GM12878 (cell line): Measurements from ENCODE around the gene STX19. TPM values are rescaled to one million over a fixed set of nuclear protein-coding genes. Genes with fewer than 3 reads are reported as not detected.

Source experiments
- ATAC-seq: fragments of 200-7000 bp; cut with Tn5 transposase; 3 replicates; pipeline ENCODE4 v1.9.1; 2020; ENCODE audit warnings: mild to moderate bottlenecking, moderate library complexity
- BruUV-seq: library from RNA; stranded (reverse); fragments of 400-500 nt; replicated peaks from 2 replicates; lab custom pipeline; 2021; lab: Mats Ljungman, UMichigan
- CTCF ChIA-PET: fragments of 300-600 bp; sonication (Branson Sonifier 250); formaldehyde crosslinking; extraction: SDS; loops from one replicate; lab custom pipeline; 2021; ENCODE audit warnings: inconsistent platforms; lab: Yijun Ruan, JAX
- POLR2A ChIA-PET: fragments of 350-600 bp; formaldehyde crosslinking; extraction: SDS; loops from one replicate; lab custom pipeline; 2021; ENCODE audit warnings: inconsistent platforms; lab: Charles Lee
- RAD21 ChIA-PET: fragments of 300-600 bp; sonication (Branson Sonifier 250); formaldehyde crosslinking; loops from one replicate; lab custom pipeline; 2023; ENCODE audit warnings: antibody characterized with exemption; ENCODE audit not compliant: unreplicated experiment; lab: Charles Lee
- SMC1A ChIA-PET: fragments of 300-600 bp; sonication (Branson Sonifier 250); formaldehyde crosslinking; loops from one replicate; lab custom pipeline; 2023; ENCODE audit not compliant: unreplicated experiment, uncharacterized antibody; lab: Charles Lee
- DNase-seq: peaks from one replicate; pipeline ENCODE4 v3.0.0-alpha.2; 2011; ENCODE audit warnings: low read depth, low spot score
- FAIRE-seq: peaks from 3 replicates; lab custom pipeline; 2011; peaks lifted over from hg19 to GRCh38; lab: Jason Lieb, UNC
- H2AFZ ChIP-seq: 2 replicates; pipeline ENCODE4 v1.6.0; 2011; ENCODE audit warnings: low read depth, low read length, control low read depth; ENCODE audit not compliant: control insufficient read depth
- H3K27ac ChIP-seq: 2 replicates; pipeline ENCODE4 v1.5.1; 2011; ENCODE audit warnings: control low read depth; ENCODE audit not compliant: control insufficient read depth, insufficient read depth
- H3K27me3 ChIP-seq, 2 experiments: replicated peaks in 1 of 2; 2 replicates each; pipeline versions ENCODE4 v1.6.0 to v1.6.1; 2011; ENCODE audit warnings: low read length in 1 of 2; ENCODE audit not compliant: control insufficient read depth in 2 of 2, insufficient read depth in 2 of 2
- H3K36me3 ChIP-seq, 2 experiments: 2 replicates each; pipeline ENCODE4 v1.5.1; 2011; ENCODE audit warnings: low read length in 1 of 2; ENCODE audit not compliant: control insufficient read depth in 2 of 2, insufficient read depth in 2 of 2
- H3K4me1 ChIP-seq: 2 replicates; pipeline ENCODE4 v1.6.1; 2011; ENCODE audit warnings: mild to moderate bottlenecking, low read length, moderate library complexity, mixed read lengths; ENCODE audit not compliant: control insufficient read depth, insufficient read depth
- H3K4me2 ChIP-seq: 2 replicates; pipeline ENCODE4 v1.6.0; 2011; ENCODE audit warnings: control low read depth; ENCODE audit not compliant: control insufficient read depth, insufficient read depth
- H3K4me3 ChIP-seq: fragments of 200-600 bp; sonication (generic); 2 replicates; pipeline ENCODE4 v1.5.1; 2016
- H3K79me2 ChIP-seq: 2 replicates; pipeline ENCODE4 v1.6.0; 2011; ENCODE audit warnings: low read length; ENCODE audit not compliant: control insufficient read depth, insufficient read depth
- H3K9ac ChIP-seq: 2 replicates; pipeline ENCODE4 v1.8.0; 2011; ENCODE audit warnings: low read length, control low read depth, mixed read lengths; ENCODE audit not compliant: control insufficient read depth, insufficient read depth
- H3K9me3 ChIP-seq: replicated peaks from 3 replicates; pipeline ENCODE4 v1.5.1; 2011; ENCODE audit warnings: mild to moderate bottlenecking, low read length; ENCODE audit not compliant: control insufficient read depth, insufficient read depth
- H4K20me1 ChIP-seq: 2 replicates; pipeline ENCODE4 v1.6.0; 2011; ENCODE audit not compliant: control insufficient read depth, insufficient read depth
- ATF7 ChIP-seq: fragments of 450-650 bp; IDR thresholded peaks from 2 replicates; pipeline ENCODE4 v1.6.1; 2016; ENCODE audit warnings: low read depth, mild to moderate bottlenecking
- BMI1 ChIP-seq: fragments of 450-650 bp; IDR thresholded peaks from 2 replicates; pipeline ENCODE4 v1.6.1; 2016; ENCODE audit warnings: mild to moderate bottlenecking, moderate library complexity, borderline replicate concordance
- ELK1 ChIP-seq: IDR thresholded peaks from 2 replicates; pipeline ENCODE4 v1.6.1; 2012; ENCODE audit warnings: low read depth, low read length, improper control_type of control experiment
- ETV6 ChIP-seq, 2 experiments: fragments of 450-650 bp in 1 of 2; IDR thresholded peaks in 1 of 2; conservative IDR thresholded peaks in 1 of 2; 2 replicates each; pipeline ENCODE4 v1.6.1; 2014; ENCODE audit warnings: antibody characterized with exemption in 1 of 2, borderline replicate concordance in 1 of 2, low read depth in 1 of 2, mild to moderate bottlenecking in 1 of 2, moderate library complexity in 1 of 2
- HDGF ChIP-seq: fragments of 450-650 bp; IDR thresholded peaks from 2 replicates; pipeline ENCODE4 v1.6.1; 2016; ENCODE audit warnings: antibody characterized with exemption
- IKZF1 ChIP-seq: fragments of 450-650 bp; conservative IDR thresholded peaks from 2 replicates; pipeline ENCODE4 v1.6.1; 2017; ENCODE audit warnings: antibody characterized with exemption, mild to moderate bottlenecking
- MYC ChIP-seq: IDR thresholded peaks from 2 replicates; pipeline ENCODE4 v1.6.1; 2011; ENCODE audit warnings: mild to moderate bottlenecking, low read length, moderate library complexity, inconsistent platforms; ENCODE audit not compliant: insufficient read depth, insufficient replicate concordance, insufficient read length, severe bottlenecking
- NBN ChIP-seq: fragments of 450-650 bp; IDR thresholded peaks from 2 replicates; pipeline ENCODE4 v1.6.1; 2016
- NFYB ChIP-seq: IDR thresholded peaks from 2 replicates; pipeline ENCODE4 v1.6.1; 2011; ENCODE audit warnings: low read depth, mild to moderate bottlenecking, low read length, improper control_type of control experiment, moderate library complexity; ENCODE audit not compliant: insufficient read depth
- NR2C1 ChIP-seq: fragments of 450-650 bp; IDR thresholded peaks from 2 replicates; pipeline ENCODE4 v1.6.1; 2017; ENCODE audit warnings: antibody characterized with exemption, mild to moderate bottlenecking, moderate library complexity
- NRF1 ChIP-seq: conservative IDR thresholded peaks from 2 replicates; pipeline ENCODE4 v1.6.1; 2011; ENCODE audit warnings: mild to moderate bottlenecking, low read depth, low read length, improper control_type of control experiment
- PBX3 ChIP-seq: IDR thresholded peaks from 2 replicates; pipeline ENCODE4 v1.6.1; 2011; ENCODE audit warnings: mild to moderate bottlenecking, low read depth, low read length, moderate library complexity; ENCODE audit not compliant: insufficient replicate concordance
- PML ChIP-seq: IDR thresholded peaks from 2 replicates; pipeline ENCODE4 v1.6.1; 2012; ENCODE audit warnings: low read length, inconsistent platforms
- RAD51 ChIP-seq: fragments of 450-650 bp; IDR thresholded peaks from 2 replicates; pipeline ENCODE4 v1.6.1; 2016; ENCODE audit warnings: moderate library complexity, mild to moderate bottlenecking, inconsistent platforms
- RB1 ChIP-seq: fragments of 450-650 bp; formaldehyde crosslinking; IDR thresholded peaks from 2 replicates; pipeline ENCODE4 v1.6.1; 2017; ENCODE audit warnings: mild to moderate bottlenecking, borderline replicate concordance
- SREBF2 ChIP-seq: IDR thresholded peaks from 2 replicates; pipeline ENCODE4 v1.6.1; 2012; ENCODE audit warnings: mild to moderate bottlenecking, low read length
- ZNF687 ChIP-seq: fragments of 450-650 bp; IDR thresholded peaks from 2 replicates; pipeline ENCODE4 v1.6.1; 2017; ENCODE audit warnings: mild to moderate bottlenecking, moderate library complexity
- ZSCAN29 ChIP-seq: fragments of 450-650 bp; IDR thresholded peaks from 2 replicates; pipeline ENCODE4 v1.6.1; 2017; ENCODE audit warnings: mild to moderate bottlenecking, moderate library complexity
- WGBS: methylation state at CpG from one replicate; pipeline ENCODE4 v1.1.6; 2016; ENCODE audit warnings: low lambda C conversion rate; ENCODE audit not compliant: insufficient replicate concordance, insufficient coverage; ENCODE audit errors: missing lambda C conversion rate; 5-methylcytosine and 5-hydroxymethylcytosine counted together
- in situ Hi-C: fragments of 300-500 bp; cut with MboI; formaldehyde crosslinking; loops from 9 replicates; pipeline ENCODE4 v1.14.3; 2018; ENCODE audit warnings: mixed read lengths
- intact Hi-C: fragments of 100-400 bp; cut with micrococcal nuclease; formaldehyde crosslinking; loops from one replicate; pipeline ENCODE4 v1.14.2; 2022; ENCODE audit not compliant: unreplicated experiment
- polyA plus RNA-seq, 11 experiments: library from polyadenylated mRNA; depleted of rRNA in 4 of 11; unstranded in 6 of 11; stranded (reverse) in 5 of 11; fragments of >200 nt; fragmentation: Nextera tagmentation in 4 of 11; fragmentation: Illumina TruSeq in 1 of 11; extraction: Ambion mirVana in 4 of 11; extraction: Trizol in 1 of 11; gene quantifications; 1 replicate in 1 of 11; 2 replicates in 10 of 11; pipeline versions ENCODE4 v1.2.1 to v1.2.3, GENCODE V29; 2011 to 2016; ENCODE audit warnings: inconsistent platforms in 2 of 11, missing spikeins in 2 of 11, low read depth in 1 of 11
- total RNA-seq, 4 experiments: library from RNA; depleted of rRNA in 3 of 4; stranded (reverse); fragments of >200 nt in 3 of 4; fragmentation: Illumina TruSeq in 1 of 4; extraction: Trizol in 1 of 4; gene quantifications; 2 replicates each; pipeline versions ENCODE4 v1.2.1 to v1.2.3, GENCODE V29; 2013 to 2021

The STX19 gene
- total and polyA plus RNA-seq, 10 of the 15 experiments (the other 5 are each of a cell fraction or from before 2014, with no cell fraction given) = 0.10 to 0.14 (median 0.11) TPM; not detected in 7

GRCh38 chr3:93989241-93989640 lies 39.2 kb downstream of the STX19 start:
- BruUV-seq = no TSS peak
- intact Hi-C loops (no loop called here), in situ Hi-C loops (no loop called here)
- Histone ChIP-seq H3K4me2 (no peak overlapping the region), H3K4me1 (no peaks in the 10 kb centered on the region), H3K27me3 (no peaks in the 10 kb centered on the region), H3K79me2 (no peaks in the 10 kb centered on the region), H2AFZ (no peak overlapping the region), H3K27ac (no peak overlapping the region), H4K20me1 (no peaks in the 10 kb centered on the region), H3K9ac (no peak overlapping the region), H3K4me3 (no peak overlapping the region), H3K36me3 (no peaks in the 10 kb centered on the region), H3K9me3 (no peaks in the 10 kb centered on the region)
- ATAC-seq (no peak), DNase-seq (no peak), FAIRE-seq (no peak)
- ChIA-PET CTCF (interaction anchor here (1.1 to 2.1 kb wide), 4 partner anchors 8 to 16 kb away, joined by 3 to 7 read pairs (median 4); partner anchors contain the start of gene ARL13B), RAD21 (interaction anchor here (1.6 kb wide), 1 partner anchor 73 kb away, joined by 4 read pairs; the partner anchor contains the start of gene DHFR2), SMC1A (interaction anchor here (0.8 to 1.4 kb wide), 3 partner anchors 14 to 39 kb away, joined by 3 to 5 read pairs (median 3); partner anchors contain the start of gene STX19), POLR2A (no interaction called here)
- TF ChIP-seq ETV6 (conservative IDR thresholded peaks at IDR 0.05 in 1 of 2, IDR thresholded peaks at IDR 0.05 in 1 of 2; ENCODE audit: borderline replicate concordance in 1 of 2, low read depth in 1 of 2) = no peak
- TF ChIP-seq NFYB = no peak
- no peak for TF ChIP-seq PML
- TF ChIP-seq ATF7 = no peak
- TF ChIP-seq SREBF2 = no peak
- no peak for TF ChIP-seq MYC
- no peak for TF ChIP-seq ZNF687
- no peak for TF ChIP-seq NBN
- TF ChIP-seq RAD51 = no peak
- no peak for TF ChIP-seq HDGF
- no peak for TF ChIP-seq NRF1
- no peak for TF ChIP-seq RB1
- TF ChIP-seq PBX3 = no peak
- no peak for TF ChIP-seq IKZF1
- no peak for TF ChIP-seq ZSCAN29
- no peak for TF ChIP-seq ELK1
- TF ChIP-seq NR2C1 = no peak
- TF ChIP-seq BMI1 = no peak
- 82% methylated on average over 3 of the region's 3 CpGs for WGBS
